ENCODE measurements around the gene CUBN.

The CUBN gene

DNA sequence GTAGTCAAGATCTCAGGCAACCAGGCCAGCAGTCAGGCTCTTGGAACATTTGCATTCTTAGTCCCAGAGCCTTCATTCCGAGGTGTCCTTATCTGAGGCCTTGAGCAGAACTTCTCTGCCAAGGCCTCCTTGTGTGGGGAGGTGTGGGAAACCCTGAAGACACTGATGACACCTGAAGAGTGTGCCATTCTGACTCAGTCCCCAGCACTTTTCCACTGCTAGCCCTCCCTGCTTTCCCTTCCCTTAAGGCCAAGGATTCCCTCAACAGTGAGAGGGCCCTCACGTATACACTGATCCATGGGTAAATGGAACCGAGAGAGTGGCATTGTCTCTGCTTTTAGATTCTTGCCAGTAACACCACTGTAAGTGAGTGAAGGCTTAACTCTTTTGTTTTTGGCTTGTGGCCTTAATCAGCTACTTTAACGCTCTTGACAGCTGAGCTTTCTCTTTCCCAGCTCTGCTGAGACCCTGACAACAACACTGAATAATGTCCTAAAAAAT is 41.6 kb upstream of the CUBN start:
- TF ChIP-seq, protein P1, sequence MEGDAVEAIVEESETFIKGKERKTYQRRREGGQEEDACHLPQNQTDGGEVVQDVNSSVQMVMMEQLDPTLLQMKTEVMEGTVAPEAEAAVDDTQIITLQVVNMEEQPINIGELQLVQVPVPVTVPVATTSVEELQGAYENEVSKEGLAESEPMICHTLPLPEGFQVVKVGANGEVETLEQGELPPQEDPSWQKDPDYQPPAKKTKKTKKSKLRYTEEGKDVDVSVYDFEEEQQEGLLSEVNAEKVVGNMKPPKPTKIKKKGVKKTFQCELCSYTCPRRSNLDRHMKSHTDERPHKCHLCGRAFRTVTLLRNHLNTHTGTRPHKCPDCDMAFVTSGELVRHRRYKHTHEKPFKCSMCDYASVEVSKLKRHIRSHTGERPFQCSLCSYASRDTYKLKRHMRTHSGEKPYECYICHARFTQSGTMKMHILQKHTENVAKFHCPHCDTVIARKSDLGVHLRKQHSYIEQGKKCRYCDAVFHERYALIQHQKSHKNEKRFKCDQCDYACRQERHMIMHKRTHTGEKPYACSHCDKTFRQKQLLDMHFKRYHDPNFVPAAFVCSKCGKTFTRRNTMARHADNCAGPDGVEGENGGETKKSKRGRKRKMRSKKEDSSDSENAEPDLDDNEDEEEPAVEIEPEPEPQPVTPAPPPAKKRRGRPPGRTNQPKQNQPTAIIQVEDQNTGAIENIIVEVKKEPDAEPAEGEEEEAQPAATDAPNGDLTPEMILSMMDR (conservative IDR thresholded peaks at IDR 0.05; ENCODE audit: low read depth, low read length), result no peak
- DNase-seq (ENCODE audit: low read depth), result no peak

DNA sequence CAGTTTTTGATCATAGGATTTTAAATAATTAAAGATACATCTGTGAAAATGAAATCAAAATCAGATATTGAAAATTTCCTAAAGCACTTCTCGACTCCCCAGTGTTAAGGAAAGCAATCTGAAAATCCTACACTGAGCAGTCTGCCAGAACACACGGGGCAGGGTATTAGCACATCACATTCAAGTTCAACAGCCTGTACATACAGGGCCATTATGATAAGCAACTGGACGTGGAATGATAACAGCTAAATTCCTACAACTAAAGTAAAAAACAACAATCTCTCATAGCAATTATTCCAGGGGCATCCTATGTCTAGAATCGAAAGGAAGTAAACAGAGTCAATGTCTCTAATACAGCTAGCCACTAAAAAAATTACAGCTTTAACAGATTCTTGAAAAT is 40.2 kb upstream of the CUBN start:
- TF ChIP-seq, protein P1 (conservative IDR thresholded peaks at IDR 0.05; ENCODE audit: low read depth, low read length), result no peak
- H3K4me3 ChIP-seq (ENCODE audit: low read depth, low read length), result no peak overlapping the region
- peak; percentile 54 for DNase-seq (ENCODE audit: low read depth)

More for the DNA sequence above, 41.6 kb upstream of the CUBN start:
- no peak overlapping the region for H3K4me3 ChIP-seq (ENCODE audit: low read depth, low read length)

DNA sequence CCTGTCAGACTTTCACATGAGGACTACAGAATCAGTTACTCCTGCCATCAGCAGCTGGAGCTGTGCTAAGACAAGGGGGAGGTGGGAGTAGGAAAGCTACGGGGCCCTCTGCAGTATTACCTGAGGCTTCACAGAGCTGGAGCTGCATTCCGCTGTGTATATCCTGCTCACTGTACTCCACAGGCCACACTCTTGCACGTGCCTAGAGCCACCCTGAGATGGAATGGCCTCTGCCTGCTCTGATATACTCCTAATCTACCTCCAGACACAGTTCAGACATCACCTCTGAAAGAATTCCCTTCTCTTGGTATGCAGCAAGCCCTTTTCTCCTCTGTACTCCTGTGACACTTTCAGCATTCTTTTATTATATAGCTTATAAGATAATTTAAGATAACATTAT is 37.1 kb upstream of the CUBN start:
- TF ChIP-seq, protein P1 (conservative IDR thresholded peaks at IDR 0.05; ENCODE audit: low read depth, low read length), result no peak
- H3K4me3 ChIP-seq (ENCODE audit: low read depth, low read length), result no peak overlapping the region
- DNase-seq (ENCODE audit: low read depth), result no peak

DNA sequence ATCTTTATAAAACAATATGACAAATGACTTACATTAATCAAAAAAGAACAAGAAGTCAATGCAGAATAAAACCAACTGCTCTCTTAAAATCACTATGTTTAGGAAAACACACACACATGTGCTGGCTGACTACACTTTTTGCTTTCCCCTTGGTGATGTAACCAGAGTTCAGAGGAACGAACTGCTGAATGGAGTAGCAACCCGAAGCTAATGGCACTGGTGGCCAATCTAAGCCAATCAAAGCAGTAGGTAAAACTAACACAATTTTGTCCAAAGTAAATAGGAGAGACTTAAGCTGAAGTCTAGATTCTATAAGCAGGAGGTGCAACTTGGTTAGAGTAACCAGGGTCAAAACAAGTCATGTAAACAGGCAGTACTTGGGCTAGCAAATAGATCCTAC is 33.2 kb upstream of the CUBN start:
- H3K4me3 ChIP-seq (ENCODE audit: low read depth, low read length), result no peak overlapping the region
- TF ChIP-seq, protein P1 (conservative IDR thresholded peaks at IDR 0.05; ENCODE audit: low read depth, low read length), result no peak
- DNase-seq (ENCODE audit: low read depth), result peak; percentile 56

DNA sequence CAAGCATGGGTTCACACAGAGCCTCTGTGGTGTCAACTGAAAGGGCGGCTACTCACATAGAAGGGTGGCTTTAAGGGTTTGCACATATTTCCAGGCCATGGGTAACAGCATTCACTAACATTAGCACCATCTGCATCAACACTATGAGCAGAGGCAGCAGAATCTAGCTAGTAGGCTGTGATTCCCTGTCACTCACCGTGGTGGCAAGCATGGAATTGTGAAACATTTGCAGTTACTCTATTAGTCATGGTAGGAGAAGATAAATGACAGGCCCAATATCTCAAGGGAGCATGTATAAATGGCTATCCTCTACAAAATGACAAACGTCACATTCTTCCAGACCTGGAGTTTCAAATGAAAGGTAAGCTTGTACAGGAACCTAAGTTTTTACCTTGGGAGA is 32.2 kb upstream of the CUBN start:
- TF ChIP-seq, protein P1 (conservative IDR thresholded peaks at IDR 0.05; ENCODE audit: low read depth, low read length), result no peak
- DNase-seq (ENCODE audit: low read depth), result no peak
- no peak overlapping the region for H3K4me3 ChIP-seq (ENCODE audit: low read depth, low read length)

DNA sequence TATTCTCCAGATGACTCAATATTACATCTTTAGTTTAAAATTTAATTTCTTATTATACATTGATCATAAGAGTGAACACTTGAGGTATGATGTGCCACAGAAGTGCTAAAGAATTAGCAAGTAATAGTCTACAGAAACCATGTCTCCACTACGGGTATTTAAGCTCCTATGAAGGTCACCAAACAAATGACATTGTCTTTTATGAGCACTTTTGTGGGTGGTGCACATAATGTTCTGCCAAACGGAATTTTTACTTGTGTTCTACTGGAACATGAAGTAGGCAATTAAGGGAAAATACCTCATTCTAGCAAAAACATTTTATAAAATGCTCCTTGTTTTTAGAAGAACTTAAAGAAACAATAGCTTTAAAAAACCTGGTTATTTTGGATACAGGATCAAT is 27.4 kb upstream of the CUBN start:
- no peak for DNase-seq (ENCODE audit: low read depth)
- no peak overlapping the region for H3K4me3 ChIP-seq (ENCODE audit: low read depth, low read length)
- TF ChIP-seq, protein P1 (conservative IDR thresholded peaks at IDR 0.05; ENCODE audit: low read depth, low read length), result no peak

DNA sequence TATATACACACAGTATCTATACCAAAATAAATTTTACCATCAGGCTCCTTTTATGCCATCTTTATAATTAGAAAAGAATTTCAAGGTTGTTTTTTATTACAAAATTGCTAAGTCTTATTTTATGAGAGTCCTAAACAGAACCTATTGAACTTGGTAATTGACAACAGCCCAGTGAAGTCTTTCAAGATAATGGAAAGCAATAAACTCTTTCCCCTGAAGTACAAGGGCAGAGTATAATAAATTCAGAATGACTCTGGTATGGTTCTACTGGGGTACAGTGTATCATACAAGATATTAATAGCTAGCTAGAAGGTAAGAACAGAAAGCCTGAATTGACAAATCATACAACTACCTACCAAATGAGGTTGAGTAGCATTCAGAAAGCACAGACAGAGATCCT is 26.2 kb upstream of the CUBN start:
- TF ChIP-seq, protein P1 (conservative IDR thresholded peaks at IDR 0.05; ENCODE audit: low read depth, low read length), result no peak
- DNase-seq (ENCODE audit: low read depth), result no peak
- H3K4me3 ChIP-seq (ENCODE audit: low read depth, low read length), result no peak overlapping the region

Measured in choroid plexus epithelial cell (primary cell).